Activated CD8-positive, alpha-beta memory T cell treated with anti-CD3 and anti-CD28 coated beads for 24 hours (primary cell): ENCODE measurements around the gene CD53.
"Not testable (repeated sequence)": the region's sequence is repeated elsewhere in the genome, so short reads cannot be mapped to it uniquely, and the experiment has no call there.

Source experiments
- DNase-seq: peaks from one replicate; pipeline ENCODE4 v3.0.0-alpha.2; 2020

CD53 gene

GRCh38 chr1:110918016-110918415 lies 45.1 kb downstream of the CD53 start:
- no peak for DNase-seq

GRCh38 chr1:110921953-110922352 lies 49.0 kb downstream of the CD53 start:
- no peak for DNase-seq

DNA sequence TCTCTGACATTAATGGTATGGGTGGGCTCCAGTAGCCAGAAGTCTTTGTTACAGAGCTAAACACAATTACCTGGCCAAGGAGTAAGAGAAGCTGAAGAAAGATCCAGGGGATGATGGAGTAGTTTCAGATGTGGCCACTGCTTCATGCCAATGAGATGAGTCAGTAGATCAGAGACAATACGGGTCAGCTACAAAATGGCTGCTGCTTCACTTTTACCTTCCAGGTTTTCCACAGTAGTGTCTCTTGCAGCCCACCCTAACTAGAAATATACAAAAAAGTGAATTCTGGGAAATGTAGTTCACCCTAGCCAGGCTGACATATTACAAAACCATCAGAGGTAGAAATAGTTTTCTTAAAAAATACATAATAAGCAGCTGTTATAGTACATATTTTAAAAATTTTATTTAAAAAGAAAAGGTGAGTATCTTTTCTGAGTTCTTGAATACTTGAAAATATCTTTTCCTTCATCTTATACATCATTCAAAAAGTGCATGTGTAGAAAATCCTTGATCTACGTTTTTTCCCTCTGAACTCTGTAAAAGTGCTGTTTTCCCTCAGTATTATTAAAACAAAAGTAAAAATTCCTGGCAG lies 54.6 kb downstream of the CD53 start:
- DNase-seq: no peak

- DNase-seq: no peak
Observed at GRCh38 chr1:110928191-110928590, 55.2 kb downstream of the CD53 start.

DNA sequence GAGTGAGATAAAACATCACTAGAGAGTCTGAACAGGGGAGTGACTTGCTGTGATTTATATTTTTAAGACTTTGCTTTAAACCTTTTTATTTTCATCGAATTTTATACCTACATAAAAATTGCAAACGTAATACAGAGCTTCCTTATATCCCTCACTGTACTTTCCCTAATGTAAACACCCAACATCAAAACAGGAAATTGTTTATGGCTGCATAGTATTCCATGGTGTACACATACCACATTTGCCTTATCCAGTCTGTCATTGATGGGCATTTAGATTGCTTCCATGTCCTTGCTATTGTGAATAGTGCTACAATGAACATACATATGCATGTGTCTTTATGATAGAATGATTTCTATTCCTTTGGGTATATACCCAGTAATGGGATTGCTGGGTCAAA lies 56.0 kb downstream of the CD53 start:
- DNase-seq: no peak

DNA sequence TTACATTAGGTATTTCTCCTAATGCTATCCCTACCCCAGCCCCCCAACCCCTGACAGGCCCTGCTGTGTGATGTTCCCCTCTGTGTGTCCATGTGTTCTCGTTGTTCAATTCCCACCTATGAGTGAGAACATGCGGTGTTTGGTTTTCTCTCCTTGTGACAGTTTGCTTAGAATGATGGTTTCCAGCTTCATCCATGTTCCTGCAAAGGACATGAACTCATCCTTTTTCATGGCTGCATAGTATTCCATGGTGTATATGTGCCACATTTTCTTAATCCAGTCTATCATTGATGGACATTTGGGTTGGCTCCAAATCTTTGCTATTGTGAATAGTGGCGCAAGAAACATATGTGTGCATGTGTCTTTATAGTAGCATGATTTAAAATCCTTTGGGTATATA lies 58.1 kb downstream of the CD53 start:
- not testable (repeated sequence) for DNase-seq

- no peak for DNase-seq
Observed at GRCh38 chr1:110936567-110936966, 63.6 kb downstream of the CD53 start.

DNA sequence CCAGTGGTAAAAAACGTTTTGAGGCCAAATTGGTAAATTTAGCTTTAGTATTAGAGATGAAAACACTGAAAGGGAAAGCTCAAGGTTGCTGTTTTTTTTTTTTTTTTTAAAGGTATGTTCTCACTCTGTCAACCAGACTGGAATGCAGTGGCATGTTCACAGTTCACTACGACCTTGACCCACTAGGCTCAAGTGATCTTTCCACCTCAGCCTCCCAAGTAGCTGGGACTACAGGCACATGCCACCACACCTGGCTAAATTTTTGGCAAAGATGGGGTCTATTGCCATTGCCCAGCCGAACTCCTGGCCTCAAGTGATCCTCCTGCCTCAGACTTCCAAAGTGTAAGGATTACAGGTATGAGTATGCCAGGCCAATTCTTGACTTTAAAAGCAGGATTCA lies 71.9 kb downstream of the CD53 start:
- no peak for DNase-seq

DNA sequence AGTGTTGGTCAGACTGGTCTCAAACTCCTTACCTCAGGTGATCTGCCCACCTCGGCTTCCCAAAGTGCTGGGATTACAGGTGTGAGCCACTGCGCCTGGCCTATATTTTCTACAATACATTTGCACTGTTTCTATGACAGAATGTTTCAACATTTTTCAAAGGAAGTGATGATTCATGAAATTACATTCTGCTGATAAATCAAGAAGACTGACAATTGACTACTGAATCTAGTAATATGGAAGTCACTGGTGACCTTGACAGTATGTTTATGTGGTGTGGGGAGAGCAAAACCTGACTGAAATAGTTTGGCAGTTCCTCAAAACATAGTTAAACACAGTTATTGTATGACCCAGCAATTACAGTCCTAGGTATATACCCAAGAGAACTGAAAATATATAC lies 72.7 kb downstream of the CD53 start:
- no peak for DNase-seq

GRCh38 chr1:110948038-110948810 lies 75.3 kb downstream of the CD53 start:
- no peak for DNase-seq
